GM12892 (cell line): ENCODE results near the gene MOXD1.

Experiments used
- POLR2A ChIP-seq: IDR thresholded peaks from 2 replicates; pipeline ENCODE4 v1.6.1; 2011; ENCODE audit warnings: low read depth, low read length, control low read depth
- POLR2AphosphoS5 ChIP-seq: IDR thresholded peaks from 2 replicates; pipeline ENCODE4 v1.6.1; 2011; ENCODE audit warnings: low read depth, low read length, control low read depth

- TF ChIP-seq POLR2A (no peak), POLR2AphosphoS5 (no peak)
Observed at GRCh38 chr6:132390017-132390416, 11.3 kb downstream of the MOXD1 start.
